ENCODE results near the gene MKNK2. TPM values are rescaled to one million over a fixed set of nuclear protein-coding genes. Genes with fewer than 3 reads are reported as not detected.

The MKNK2 gene
- total RNA-seq, 4 donors from 2014 or later: 126 to 265 (median 152) TPM

- Histone ChIP-seq H3K9me3 (no peaks in the 10 kb centered on the region), H3K36me3 (peaks cover 0 to 93% (median 5%) of the 10 kb centered on the region in 3 donors), H3K27me3 (no peaks in the 10 kb centered on the region), H3K4me1 (no peaks in the 10 kb centered on the region), H3K27ac (no peak overlapping the region), H3K4me3 (no peak overlapping the region)
- DNase-seq (ENCODE audit: low spot score in 2 of 2): no peak
- TF ChIP-seq POLR2A (IDR thresholded peaks at IDR 0.05): no peak
- TF ChIP-seq EP300 (IDR thresholded peaks at IDR 0.05): no peak
- no peak for TF ChIP-seq CTCF (IDR thresholded peaks at IDR 0.05)
- 89 to 94% methylated on average over 31 to 51 of the region's 52 CpGs for WGBS, 2 donors
Measured at GRCh38 chr19:1998712-1999708, 52.0 kb downstream of the MKNK2 start.

GRCh38 chr19:1997353-1998233 lies 53.5 kb downstream of the MKNK2 start:
- no peak for DNase-seq (ENCODE audit: low spot score in 2 of 2)
- no peak overlapping the region for H3K27ac ChIP-seq
- WGBS, 2 donors: 89 to 91% methylated on average over 25 to 30 of the region's 31 CpGs
- H3K27me3 ChIP-seq: no peaks in the 10 kb centered on the region
- TF ChIP-seq CTCF (IDR thresholded peaks at IDR 0.05): no peak
- TF ChIP-seq EP300 (IDR thresholded peaks at IDR 0.05): no peak
- TF ChIP-seq POLR2A (IDR thresholded peaks at IDR 0.05): no peak
- no peak overlapping the region for H3K4me3 ChIP-seq
- H3K4me1 ChIP-seq: peaks cover 0 to 4% (median 0%) of the 10 kb centered on the region in 4 donors
- H3K9me3 ChIP-seq: no peaks in the 10 kb centered on the region
- peaks cover 0 to 97% (median 5%) of the 10 kb centered on the region in 3 donors for H3K36me3 ChIP-seq

GRCh38 chr19:1992759-1993260 lies 58.2 kb downstream of the MKNK2 start:
- 80 to 90% methylated on average over 16 to 20 of the region's 44 CpGs for WGBS, 2 donors
- no peak overlapping the region for H3K27ac ChIP-seq
- H3K27me3 ChIP-seq: no peaks in the 10 kb centered on the region
- H3K4me3 ChIP-seq: no peak overlapping the region
- peaks cover 0 to 5% (median 0%) of the 10 kb centered on the region in 4 donors for H3K4me1 ChIP-seq
- peaks cover 0 to 97% (median 34%) of the 10 kb centered on the region in 3 donors for H3K36me3 ChIP-seq
- TF ChIP-seq EP300 (IDR thresholded peaks at IDR 0.05) (no peak), CTCF (IDR thresholded peaks at IDR 0.05) (no peak), POLR2A (IDR thresholded peaks at IDR 0.05) (no peak)
- H3K9me3 ChIP-seq: no peaks in the 10 kb centered on the region
- DNase-seq (ENCODE audit: low spot score in 2 of 2): no peak

GRCh38 chr19:1991018-1991913 lies 59.8 kb downstream of the MKNK2 start:
- Histone ChIP-seq H3K4me3 (no peak overlapping the region), H3K27ac (no peak overlapping the region), H3K4me1 (peaks cover 0 to 5% (median 0%) of the 10 kb centered on the region in 4 donors), H3K36me3 (peaks cover 0 to 97% (median 40%) of the 10 kb centered on the region in 3 donors), H3K9me3 (no peaks in the 10 kb centered on the region), H3K27me3 (no peaks in the 10 kb centered on the region)
- TF ChIP-seq CTCF (IDR thresholded peaks at IDR 0.05) (no peak), EP300 (IDR thresholded peaks at IDR 0.05) (no peak), POLR2A (IDR thresholded peaks at IDR 0.05) (no peak)
- no peak for DNase-seq (ENCODE audit: low spot score in 2 of 2)
- 81 to 90% methylated on average over 22 to 28 of the region's 30 CpGs for WGBS, 2 donors
